Non-pigmented ciliary epithelial cell (primary cell): ENCODE measurements around the gene RASL12.
"Not testable (repeated sequence)": the region's sequence is repeated elsewhere in the genome, so short reads cannot be mapped to it uniquely, and the experiment has no call there.

ENCODE experiments used
- DNase-seq: peaks from one replicate; pipeline ENCODE4 v3.0.0-alpha.2; 2010; ENCODE audit warnings: low read depth

RASL12 gene

GRCh38 chr15:65028338-65028737 lies 39.5 kb downstream of the RASL12 start:
- no peak for DNase-seq

GRCh38 chr15:65027593-65027992 lies 40.2 kb downstream of the RASL12 start:
- no peak for DNase-seq

- DNase-seq: no peak
Observed at GRCh38 chr15:65026756-65027155, 41.0 kb downstream of the RASL12 start.

- no peak for DNase-seq
Observed at GRCh38 chr15:65021488-65021887, 46.3 kb downstream of the RASL12 start.

- no peak for DNase-seq
Observed at GRCh38 chr15:65020419-65020818, 47.4 kb downstream of the RASL12 start.

- DNase-seq: not testable (repeated sequence)
Observed at GRCh38 chr15:65011198-65011597, 56.6 kb downstream of the RASL12 start.

- DNase-seq: no peak
Observed at GRCh38 chr15:65008983-65009382, 58.8 kb downstream of the RASL12 start.

GRCh38 chr15:65006876-65007275 lies 60.9 kb downstream of the RASL12 start:
- no peak for DNase-seq

GRCh38 chr15:65004993-65005392 lies 62.8 kb downstream of the RASL12 start:
- DNase-seq: no peak
